Left colon (tissue), 2 donors: ENCODE results near the gene RPS17. TPM values are rescaled to one million over a fixed set of nuclear protein-coding genes. Genes with fewer than 3 reads are reported as not detected.

Experiments used
- ATAC-seq: fragments of 200-7000 bp; cut with Tn5 transposase; one replicate; pipeline ENCODE4 v1.9.1; 2020; ENCODE audit warnings: mild to moderate bottlenecking, moderate library complexity
- DNase-seq, 2 donors: peaks; one replicate each; pipeline ENCODE4 v3.0.0-alpha.2; 2020
- intact Hi-C, 2 donors: fragments of 100-400 bp; cut with DNase I in 1 of 2; cut with micrococcal nuclease in 1 of 2; formaldehyde crosslinking; loops; one replicate each; pipeline versions ENCODE4 v1.11.2 to v1.14.0; 2022; cut with DNase I, micrococcal nuclease
- long read RNA-seq: library from polyadenylated mRNA; unstranded; transcript quantifications from one replicate; pipeline ENCODE4 v2.0.0, GENCODE V29; 2021
- total RNA-seq, 2 donors: library from RNA; stranded (reverse); fragmentation: NEBNext Ultra II Directional; extraction: Animal tissue kit (Norgen Biotek cat#: 25700); gene quantifications; one replicate each; pipeline ENCODE4 v1.2.1, GENCODE V29; 2021
- donor health status: DM: no; HTN: no; CAD: no.
- donor health status: DM: yes; HTN: yes; CAD: no.

The RPS17 gene
- 100 to 1,000 TPM; 950 to 981 TPM for total RNA-seq
- long read RNA-seq, transcript RPS17-210 (5 exons, 488 nt) = major isoform, 72 of 72 reads
- long read RNA-seq, partial matches to known transcripts = 0 of 72 reads
- long read RNA-seq, other reads (novel, unspliced or antisense) = 0 of 72 reads

- intact Hi-C loops = loop anchor here in 1 of 2 donors (10.0 kb wide), 1 partner anchor 214 kb away; no protein-coding TSS in a partner anchor
- ATAC-seq (peak; percentile 93), DNase-seq (peak; percentile 94 to 97)
These were observed at the start of gene RPS17 for GRCh38 chr15:82540055-82540983. TSS of gene RPS17 (minus strand) at chr15:82540457. CDS start at chr15:82540428, 29 bp downstream.

- intact Hi-C loops = no loop called here
- DNase-seq (no peak), ATAC-seq (no peak)
These were observed 47.5 kb upstream of the RPS17 start for GRCh38 chr15:82587805-82588204.

GRCh38 chr15:82585072-82585471, 44.8 kb upstream of the RPS17 start:
- no peak for DNase-seq
- no peak for ATAC-seq
- intact Hi-C loops = no loop called here

GRCh38 chr15:82580713-82581112, 40.5 kb upstream of the RPS17 start:
- DNase-seq (no peak), ATAC-seq (no peak)

GRCh38 chr15:82575335-82575734, 35.1 kb upstream of the RPS17 start:
- intact Hi-C loops = no loop called here
- ATAC-seq (no peak), DNase-seq (no peak)

More at GRCh38 chr15:82580713-82581112, 40.5 kb upstream of the RPS17 start:
- intact Hi-C loops = no loop called here

GRCh38 chr15:82572986-82573385, 32.7 kb upstream of the RPS17 start:
- DNase-seq (no peak), ATAC-seq (no peak)
- intact Hi-C loops = no loop called here

GRCh38 chr15:82572311-82572710, 32.1 kb upstream of the RPS17 start:
- ATAC-seq (no peak), DNase-seq (no peak)
- intact Hi-C loops = no loop called here

- ATAC-seq (peak; percentile 39), DNase-seq (peak; percentile 40 to 53)
- intact Hi-C loops = no loop called here
These were observed 31.5 kb upstream of the RPS17 start for GRCh38 chr15:82571722-82572222.

GRCh38 chr15:82570721-82571508, 30.7 kb upstream of the RPS17 start:
- intact Hi-C loops = no loop called here
- DNase-seq (no peak), ATAC-seq (no peak)

- DNase-seq = no peak
- intact Hi-C loops = no loop called here
- no peak for ATAC-seq
These were observed 29.6 kb upstream of the RPS17 start for GRCh38 chr15:82569834-82570233.

- intact Hi-C loops = no loop called here
- ATAC-seq (no peak), DNase-seq (no peak)
These were observed 28.7 kb upstream of the RPS17 start for GRCh38 chr15:82568986-82569385.

- intact Hi-C loops = no loop called here
- no peak for DNase-seq
- ATAC-seq = no peak
These were observed 27.4 kb upstream of the RPS17 start for GRCh38 chr15:82567661-82568060.

- DNase-seq (no peak), ATAC-seq (no peak)
- intact Hi-C loops = no loop called here
These were observed 26.4 kb upstream of the RPS17 start for GRCh38 chr15:82566690-82567089.

- no peak for ATAC-seq
- DNase-seq = no peak
- intact Hi-C loops = no loop called here
These were observed 18.2 kb upstream of the RPS17 start for GRCh38 chr15:82558502-82558901.

- intact Hi-C loops = no loop called here
- DNase-seq (no peak), ATAC-seq (no peak)
These were observed 16.2 kb upstream of the RPS17 start for GRCh38 chr15:82556315-82557035.

GRCh38 chr15:82554849-82555248, 14.6 kb upstream of the RPS17 start:
- no peak for DNase-seq
- no peak for ATAC-seq
- intact Hi-C loops = no loop called here

GRCh38 chr15:82554351-82554750, 14.1 kb upstream of the RPS17 start:
- ATAC-seq (no peak), DNase-seq (no peak)
- intact Hi-C loops = no loop called here

GRCh38 chr15:82553846-82554245, 13.6 kb upstream of the RPS17 start:
- DNase-seq (no peak), ATAC-seq (no peak)
- intact Hi-C loops = no loop called here

- intact Hi-C loops = no loop called here
- ATAC-seq (no peak), DNase-seq (no peak)
These were observed 12.6 kb upstream of the RPS17 start for GRCh38 chr15:82552861-82553260.
